Astrocyte of the spinal cord (primary cell): ENCODE results near the gene SNX25.
"Not testable (repeated sequence)": the region's sequence is repeated elsewhere in the genome, so short reads cannot be mapped to it uniquely, and the experiment has no call there.

Source experiments
- DNase-seq: peaks from one replicate; pipeline ENCODE4 v3.0.0; 2011; ENCODE audit warnings: low read depth, low spot score
- H3K4me3 ChIP-seq: 2 replicates; pipeline ENCODE4 v1.5.1; 2011; ENCODE audit warnings: low read depth, mild to moderate bottlenecking, low read length, moderate library complexity
- CTCF ChIP-seq: IDR thresholded peaks from 2 replicates; pipeline ENCODE4 v1.5.1; 2012; ENCODE audit warnings: low read depth, mild to moderate bottlenecking, low read length, inconsistent platforms
- in situ Hi-C: cut with HindIII; loops from 2 replicates; pipeline ENCODE4 v1.10.0; 2017; ENCODE audit warnings: low sequenced_read_pairs

Gene SNX25

GRCh38 chr4:185322803-185323202 lies 113.4 kb downstream of the SNX25 start:
- in situ Hi-C loops: no loop called here
- TF ChIP-seq CTCF: no peak
- no peak overlapping the region for H3K4me3 ChIP-seq
- DNase-seq: no peak

GRCh38 chr4:185323606-185324005 lies 114.2 kb downstream of the SNX25 start:
- DNase-seq: peak; percentile 13
- TF ChIP-seq CTCF: no peak
- no peak overlapping the region for H3K4me3 ChIP-seq
- in situ Hi-C loops: no loop called here

- DNase-seq, in situ Hi-C loops, H3K4me3 ChIP-seq: not testable (repeated sequence)
These were observed 115.0 kb downstream of the SNX25 start for GRCh38 chr4:185324361-185324760.

GRCh38 chr4:185325721-185326120 lies 116.3 kb downstream of the SNX25 start:
- H3K4me3 ChIP-seq, DNase-seq, in situ Hi-C loops: not testable (repeated sequence)

- in situ Hi-C loops: no loop called here
- DNase-seq: no peak
- H3K4me3 ChIP-seq: no peak overlapping the region
- no peak for TF ChIP-seq CTCF
These were observed 119.2 kb downstream of the SNX25 start for GRCh38 chr4:185328586-185328985.

GRCh38 chr4:185329879-185330510 lies 120.6 kb downstream of the SNX25 start:
- in situ Hi-C loops, DNase-seq, H3K4me3 ChIP-seq: not testable (repeated sequence)

- no peak overlapping the region for H3K4me3 ChIP-seq
- in situ Hi-C loops: no loop called here
- TF ChIP-seq CTCF: no peak
- DNase-seq: no peak
These were observed 123.4 kb downstream of the SNX25 start for GRCh38 chr4:185332575-185333464.

GRCh38 chr4:185334326-185334725 lies 124.9 kb downstream of the SNX25 start:
- TF ChIP-seq CTCF: no peak

More at GRCh38 chr4:185334326-185334725, 124.9 kb downstream of the SNX25 start:
- in situ Hi-C loops: no loop called here
- H3K4me3 ChIP-seq: no peak overlapping the region
- no peak for DNase-seq
